H9 (cell line): Measurements from ENCODE around the gene IGSF9B. TPM values are rescaled to one million over a fixed set of nuclear protein-coding genes. Genes with fewer than 3 reads are reported as not detected.

Experiments
- DNase-seq: peaks from one replicate; pipeline ENCODE4 v3.0.0-alpha.2; 2017
- H2AFZ ChIP-seq: one replicate; pipeline ENCODE4 v1.6.1; 2013; ENCODE audit warnings: mild to moderate bottlenecking, low read length, control low read depth, moderate library complexity
- H2AK5ac ChIP-seq: 2 replicates; pipeline ENCODE4 v1.6.1; 2013; ENCODE audit warnings: low read length, control low read depth, mixed read lengths; ENCODE audit not compliant: insufficient read length
- H2BK120ac ChIP-seq: one replicate; pipeline ENCODE4 v1.6.1; 2013; ENCODE audit warnings: low read depth, mild to moderate bottlenecking, low read length, control low read depth, inconsistent platforms; ENCODE audit not compliant: poor library complexity, severe bottlenecking
- H2BK12ac ChIP-seq: 2 replicates; pipeline ENCODE4 v1.6.1; 2013; ENCODE audit warnings: low read length, control low read depth, mixed read lengths, low read depth; ENCODE audit not compliant: insufficient read length
- H2BK15ac ChIP-seq: 2 replicates; pipeline ENCODE4 v1.6.1; 2013; ENCODE audit warnings: low read depth, low read length, control low read depth
- H2BK20ac ChIP-seq: one replicate; pipeline ENCODE4 v1.6.1; 2013; ENCODE audit warnings: low read depth, mild to moderate bottlenecking, low read length, control low read depth, inconsistent platforms; ENCODE audit not compliant: poor library complexity, severe bottlenecking
- H2BK5ac ChIP-seq: 2 replicates; pipeline ENCODE4 v1.6.1; 2013; ENCODE audit warnings: low read length, control low read depth, mixed read lengths; ENCODE audit not compliant: insufficient read length
- H3K14ac ChIP-seq: 2 replicates; pipeline ENCODE4 v1.6.1; 2013; ENCODE audit warnings: low read length, control low read depth; ENCODE audit not compliant: insufficient read depth
- H3K18ac ChIP-seq: 2 replicates; pipeline ENCODE4 v1.6.1; 2013; ENCODE audit warnings: low read depth, mild to moderate bottlenecking, mixed read lengths, low read length, control low read depth; ENCODE audit not compliant: insufficient read length
- H3K23ac ChIP-seq: 2 replicates; pipeline ENCODE4 v1.6.1; 2013; ENCODE audit warnings: low read length, control low read depth, mixed read lengths, low read depth; ENCODE audit not compliant: insufficient read length
- H3K23me2 ChIP-seq: 2 replicates; pipeline ENCODE4 v1.6.1; 2013; ENCODE audit warnings: low read depth, mild to moderate bottlenecking, mixed read lengths, low read length, control low read depth; ENCODE audit not compliant: insufficient read length, poor library complexity, severe bottlenecking
- H3K27ac ChIP-seq: 2 replicates; pipeline ENCODE4 v1.5.1; 2013; ENCODE audit warnings: low read length, control low read depth, mixed read lengths, low read depth; ENCODE audit not compliant: insufficient read length
- H3K27me3 ChIP-seq: 2 replicates; pipeline ENCODE4 v1.6.1; 2013; ENCODE audit warnings: low read length, control low read depth, inconsistent platforms; ENCODE audit not compliant: insufficient read depth
- H3K4ac ChIP-seq: 2 replicates; pipeline ENCODE4 v1.6.1; 2013; ENCODE audit warnings: low read depth, mild to moderate bottlenecking, control low read depth, inconsistent platforms, low read length, moderate library complexity
- H3K4me1 ChIP-seq: 2 replicates; pipeline ENCODE4 v1.6.1; 2013; ENCODE audit warnings: low read length, control low read depth, inconsistent platforms; ENCODE audit not compliant: insufficient read depth
- H3K4me2 ChIP-seq: 2 replicates; pipeline ENCODE4 v1.6.1; 2013; ENCODE audit warnings: low read length, control low read depth, mixed read lengths; ENCODE audit not compliant: insufficient read length, insufficient read depth
- H3K56ac ChIP-seq: 2 replicates; pipeline ENCODE4 v1.6.1; 2013; ENCODE audit warnings: low read depth, mild to moderate bottlenecking, mixed read lengths, low read length, control low read depth; ENCODE audit not compliant: insufficient read length
- H3K79me1 ChIP-seq: 2 replicates; pipeline ENCODE4 v1.6.1; 2013; ENCODE audit warnings: low read depth, mild to moderate bottlenecking, moderate library complexity, low read length, control low read depth, inconsistent platforms; ENCODE audit not compliant: insufficient read depth, poor library complexity, severe bottlenecking
- H3K79me2 ChIP-seq: 2 replicates; pipeline ENCODE4 v1.6.1; 2013; ENCODE audit warnings: low read length, control low read depth, inconsistent platforms; ENCODE audit not compliant: insufficient read depth
- H3K9ac ChIP-seq: 2 replicates; pipeline ENCODE4 v1.6.1; 2013; ENCODE audit warnings: low read length, control low read depth, mixed read lengths; ENCODE audit not compliant: insufficient read length; ENCODE audit errors: extremely low read depth
- H3K9me3 ChIP-seq: one replicate; pipeline ENCODE4 v1.6.1; 2013; ENCODE audit warnings: low read depth, low read length, inconsistent platforms; ENCODE audit not compliant: control insufficient read depth
- H3T11ph ChIP-seq: one replicate; pipeline ENCODE4 v1.6.1; 2013; ENCODE audit warnings: mild to moderate bottlenecking, low read length, control low read depth, inconsistent platforms
- H4K20me1 ChIP-seq: one replicate; pipeline ENCODE4 v1.6.1; 2013; ENCODE audit not compliant: control insufficient read depth, insufficient read length, insufficient read depth
- H4K5ac ChIP-seq: 2 replicates; pipeline ENCODE4 v1.6.1; 2013; ENCODE audit warnings: low read depth, mild to moderate bottlenecking, mixed read lengths, low read length, control low read depth; ENCODE audit not compliant: insufficient read length
- H4K8ac ChIP-seq: replicated peaks from 2 replicates; pipeline ENCODE4 v1.6.1; 2013; ENCODE audit warnings: low read length, control low read depth, mixed read lengths, low read depth; ENCODE audit not compliant: insufficient read length
- H4K91ac ChIP-seq: 2 replicates; pipeline ENCODE4 v1.6.1; 2013; ENCODE audit warnings: low read depth, mild to moderate bottlenecking, moderate library complexity, mixed read lengths, low read length, control low read depth; ENCODE audit not compliant: insufficient read length
- H3K27ac Mint-ChIP-seq, 3 experiments: 2 replicates in 2 of 3; 3 replicates in 1 of 3; pipeline ENCODE4 v1.8.0; 2020 to 2021; ENCODE audit warnings: mixed read lengths in 3 of 3, mild to moderate bottlenecking in 1 of 3, moderate library complexity in 1 of 3
- H3K27me3 Mint-ChIP-seq: 2 replicates; pipeline ENCODE4 v1.8.0; 2021; ENCODE audit warnings: low read depth, mild to moderate bottlenecking, moderate library complexity, mixed read lengths
- H3K36me3 Mint-ChIP-seq, 3 experiments: 2 replicates in 2 of 3; 3 replicates in 1 of 3; pipeline ENCODE4 v1.8.0; 2020 to 2021; ENCODE audit warnings: low read depth in 3 of 3, mixed read lengths in 3 of 3; ENCODE audit not compliant: insufficient read depth in 1 of 3
- H3K4me1 Mint-ChIP-seq, 2 experiments: 2 replicates each; pipeline ENCODE4 v1.8.0; 2020; ENCODE audit warnings: mixed read lengths in 2 of 2
- H3K4me3 Mint-ChIP-seq, 2 experiments: 2 replicates in 1 of 2; 3 replicates in 1 of 2; pipeline ENCODE4 v1.8.0; 2020 to 2021; ENCODE audit warnings: mild to moderate bottlenecking in 2 of 2, mixed read lengths in 2 of 2, moderate library complexity in 1 of 2
- H3K9me3 Mint-ChIP-seq, 2 experiments: 2 replicates in 1 of 2; 3 replicates in 1 of 2; pipeline ENCODE4 v1.8.0; 2020; ENCODE audit warnings: mild to moderate bottlenecking in 2 of 2, mixed read lengths in 2 of 2, moderate library complexity in 1 of 2
- CTCF ChIP-seq: fragments of 200-600 bp; sonication (generic); conservative IDR thresholded peaks from 3 replicates; pipeline ENCODE4 v1.8.0; 2021; ENCODE audit warnings: antibody characterized with exemption, mild to moderate bottlenecking
- WGBS: extraction: QIAGEN DNeasy Blood & Tissue Kit; methylation state at CpG from one replicate; pipeline ENCODE4 v1.1.7; 2013; ENCODE audit warnings: missing lambda C conversion rate, low lambda C conversion rate, mixed read lengths; ENCODE audit not compliant: insufficient read length; ENCODE audit errors: extremely low coverage; 5-methylcytosine and 5-hydroxymethylcytosine counted together
- total RNA-seq: library from RNA; stranded (reverse); gene quantifications from 2 replicates; pipeline ENCODE4 v1.2.1, GENCODE V29; 2021

The IGSF9B gene
- total RNA-seq, 1 experiment from 2014 or later, result 25.7 TPM

- no peak overlapping the region for H3K4ac ChIP-seq
- H3K9me3 ChIP-seq, result no peaks in the 10 kb centered on the region
- H3K18ac ChIP-seq, result no peak overlapping the region
- H3K23ac ChIP-seq, result no peak overlapping the region
- H3K4me2 ChIP-seq, result no peak overlapping the region
- H3K4me1 Mint-ChIP-seq, result peaks cover 59 to 75% of the 10 kb centered on the region in 2 experiments
- H2BK15ac ChIP-seq, result no peak overlapping the region
- H2BK12ac ChIP-seq, result no peak overlapping the region
- H3K27me3 ChIP-seq, result peaks cover 1% of the 10 kb centered on the region; the same call in 1 of the 2 replicates
- no peak overlapping the region for H3T11ph ChIP-seq
- no peak overlapping the region for H3K27ac ChIP-seq
- H3K79me2 ChIP-seq, result peaks cover 2% of the 10 kb centered on the region; the same call in 1 of the 2 replicates
- H4K20me1 ChIP-seq, result peaks cover 5% of the 10 kb centered on the region
- no peak overlapping the region for H2BK120ac ChIP-seq
- no peak overlapping the region for H3K14ac ChIP-seq
- H2AK5ac ChIP-seq, result no peak overlapping the region
- H3K56ac ChIP-seq, result no peak overlapping the region
- H4K8ac ChIP-seq, result no peak overlapping the region
- TF ChIP-seq CTCF, result no peak
- DNase-seq, result no peak
- no peaks in the 10 kb centered on the region for H3K79me1 ChIP-seq
- no CpG with 5 or more reads among the region's 10 CpGs for WGBS
- peaks cover 30% of the 10 kb centered on the region for H3K27me3 Mint-ChIP-seq
- H2BK20ac ChIP-seq, result no peak overlapping the region
- peaks cover 18% of the 10 kb centered on the region; the same call in 1 of the 2 replicates for H3K4me1 ChIP-seq
- no peak overlapping the region for H2BK5ac ChIP-seq
- H3K4me3 Mint-ChIP-seq, result peak overlapping the region in 1 of 2 experiments; percentile 72; a peak in 2 of 5 replicates
- no peaks in the 10 kb centered on the region; a peak in 1 of 5 replicates for H3K9me3 Mint-ChIP-seq
- H3K9ac ChIP-seq, result no peak overlapping the region
- no peak overlapping the region for H2AFZ ChIP-seq
- H3K27ac Mint-ChIP-seq, result peak overlapping the region in 1 of 3 experiments; percentile 23; a peak in 1 of 7 replicates
- H4K5ac ChIP-seq, result no peak overlapping the region
- H4K91ac ChIP-seq, result no peak overlapping the region
- peaks cover 7% of the 10 kb centered on the region for H3K23me2 ChIP-seq
- no peaks in the 10 kb centered on the region; a peak in 2 of 7 replicates for H3K36me3 Mint-ChIP-seq
Observed at GRCh38 chr11:133952199-133953190, 4.3 kb downstream of the IGSF9B start.
